Tibial artery (tissue), 4 donors: ENCODE data around the gene ACTL8.

ENCODE experiments used
- DNase-seq, 2 donors: peaks; one replicate each; pipeline ENCODE4 v3.0.0-alpha.2; 2019
- H3K27ac ChIP-seq, 2 donors: fragments of 200-600 bp; sonication (generic) in 1 of 2; 1 replicate in 1 of 2; 2 replicates in 1 of 2; pipeline ENCODE4 v1.5.1; 2018 to 2019; ENCODE audit warnings: mild to moderate bottlenecking in 1 of 2
- H3K27me3 ChIP-seq, 2 donors: fragments of 200-600 bp; sonication (generic) in 1 of 2; one replicate each; pipeline versions ENCODE4 v1.5.1 to v1.6.0; 2016 to 2019
- H3K36me3 ChIP-seq, 3 donors: fragments of 200-600 bp; sonication (generic) in 2 of 3; one replicate each; pipeline ENCODE4 v1.5.1; 2016 to 2019; ENCODE audit warnings: mild to moderate bottlenecking in 2 of 3
- H3K4me1 ChIP-seq, 4 donors: fragments of 200-600 bp; sonication (generic) in 2 of 4; 1 replicate in 3 of 4; 2 replicates in 1 of 4; pipeline ENCODE4 v1.5.1; 2016 to 2019
- H3K4me3 ChIP-seq, 2 donors: fragments of 200-600 bp; sonication (generic) in 1 of 2; 1 replicate in 1 of 2; 2 replicates in 1 of 2; pipeline ENCODE4 v1.5.1; 2018 to 2019; ENCODE audit warnings: mild to moderate bottlenecking in 2 of 2
- H3K9me3 ChIP-seq, 3 donors: fragments of 200-600 bp; sonication (generic) in 1 of 3; one replicate each; pipeline ENCODE4 v1.5.1; 2016 to 2019
- CTCF ChIP-seq, 2 experiments: fragments of 200-600 bp in 1 of 2; fragments of 450-650 bp in 1 of 2; IDR thresholded peaks; one replicate each; pipeline ENCODE4 v1.5.1; 2017 to 2019; ENCODE audit warnings: antibody characterized with exemption in 2 of 2, mild to moderate bottlenecking in 1 of 2, moderate library complexity in 1 of 2
- intact Hi-C: fragments of 100-400 bp; cut with DNase I; formaldehyde crosslinking; loops from one replicate; pipeline ENCODE4 v1.15.0; 2023; ENCODE audit warnings: low total_unique reads

ACTL8 gene

GRCh38 chr1:17795836-17796645, 40.9 kb downstream of the ACTL8 start:
- no peaks in the 10 kb centered on the region for H3K4me1 ChIP-seq
- no peak overlapping the region for H3K4me3 ChIP-seq
- H3K9me3 ChIP-seq = no peaks in the 10 kb centered on the region

GRCh38 chr1:17797478-17797877, 42.3 kb downstream of the ACTL8 start:
- Histone ChIP-seq H3K27me3 (peaks cover 0 to 56% of the 10 kb centered on the region in 2 donors), H3K9me3 (no peaks in the 10 kb centered on the region), H3K27ac (no peak overlapping the region), H3K36me3 (no peaks in the 10 kb centered on the region), H3K4me3 (no peak overlapping the region), H3K4me1 (no peaks in the 10 kb centered on the region)
- TF ChIP-seq CTCF (IDR thresholded peaks at IDR 0.05) = no peak
- no peak for DNase-seq
- intact Hi-C loops = no loop called here

More at GRCh38 chr1:17795836-17796645, 40.9 kb downstream of the ACTL8 start:
- Histone ChIP-seq H3K36me3 (no peaks in the 10 kb centered on the region), H3K27ac (no peak overlapping the region), H3K27me3 (peaks cover 0 to 62% of the 10 kb centered on the region in 2 donors)
- intact Hi-C loops = no loop called here
- peak in 1 of 2 donors; percentile 25 for DNase-seq
- no peak for TF ChIP-seq CTCF (IDR thresholded peaks at IDR 0.05)

- Histone ChIP-seq H3K4me1 (no peaks in the 10 kb centered on the region), H3K36me3 (no peaks in the 10 kb centered on the region), H3K27ac (no peak overlapping the region), H3K9me3 (no peaks in the 10 kb centered on the region), H3K27me3 (peaks cover 0 to 56% of the 10 kb centered on the region in 2 donors), H3K4me3 (no peak overlapping the region)
- peak in 1 of 2 donors; percentile 11 for DNase-seq
- no peak for TF ChIP-seq CTCF (IDR thresholded peaks at IDR 0.05)
- intact Hi-C loops = no loop called here
These were observed 42.9 kb downstream of the ACTL8 start for GRCh38 chr1:17798011-17798410.

- Histone ChIP-seq H3K4me1 (no peaks in the 10 kb centered on the region), H3K27ac (no peak overlapping the region), H3K9me3 (no peaks in the 10 kb centered on the region), H3K4me3 (no peak overlapping the region), H3K27me3 (peaks cover 0 to 55% of the 10 kb centered on the region in 2 donors), H3K36me3 (no peaks in the 10 kb centered on the region)
- no peak for TF ChIP-seq CTCF (IDR thresholded peaks at IDR 0.05)
- peak in 1 of 2 donors; percentile 57 for DNase-seq
- intact Hi-C loops = no loop called here
These were observed 43.8 kb downstream of the ACTL8 start for GRCh38 chr1:17798799-17799382.

- no peaks in the 10 kb centered on the region for H3K9me3 ChIP-seq
- no peaks in the 10 kb centered on the region for H3K36me3 ChIP-seq
- intact Hi-C loops = no loop called here
- peaks cover 0 to 59% of the 10 kb centered on the region in 2 donors for H3K27me3 ChIP-seq
- no peak overlapping the region for H3K4me3 ChIP-seq
- no peak overlapping the region for H3K27ac ChIP-seq
- no peak for TF ChIP-seq CTCF (IDR thresholded peaks at IDR 0.05)
- DNase-seq = no peak
- H3K4me1 ChIP-seq = no peaks in the 10 kb centered on the region
These were observed 44.5 kb downstream of the ACTL8 start for GRCh38 chr1:17799642-17800041.
